ENCODE results near the gene OR5F1. TPM values are rescaled to one million over a fixed set of nuclear protein-coding genes. Genes with fewer than 3 reads are reported as not detected.

The OR5F1 gene
- polyA plus RNA-seq, 1 experiment, result not detected

- ChIA-PET POLR2A (no interaction called here), CTCF (no interaction called here)
- H3K9me3 ChIP-seq (ENCODE audit: control insufficient read depth, insufficient read depth, low read length), result peaks cover 13% of the 10 kb centered on the region
- DNase-seq (ENCODE audit: low read depth, low spot score), result no peak
- H3K27ac ChIP-seq (ENCODE audit: low read depth, low read length), result no peak within 1 kb of the TSS
- H3K4me3 ChIP-seq (ENCODE audit: low read depth, low read length), result no peak within 1 kb of the TSS
- TF ChIP-seq, protein P1, sequence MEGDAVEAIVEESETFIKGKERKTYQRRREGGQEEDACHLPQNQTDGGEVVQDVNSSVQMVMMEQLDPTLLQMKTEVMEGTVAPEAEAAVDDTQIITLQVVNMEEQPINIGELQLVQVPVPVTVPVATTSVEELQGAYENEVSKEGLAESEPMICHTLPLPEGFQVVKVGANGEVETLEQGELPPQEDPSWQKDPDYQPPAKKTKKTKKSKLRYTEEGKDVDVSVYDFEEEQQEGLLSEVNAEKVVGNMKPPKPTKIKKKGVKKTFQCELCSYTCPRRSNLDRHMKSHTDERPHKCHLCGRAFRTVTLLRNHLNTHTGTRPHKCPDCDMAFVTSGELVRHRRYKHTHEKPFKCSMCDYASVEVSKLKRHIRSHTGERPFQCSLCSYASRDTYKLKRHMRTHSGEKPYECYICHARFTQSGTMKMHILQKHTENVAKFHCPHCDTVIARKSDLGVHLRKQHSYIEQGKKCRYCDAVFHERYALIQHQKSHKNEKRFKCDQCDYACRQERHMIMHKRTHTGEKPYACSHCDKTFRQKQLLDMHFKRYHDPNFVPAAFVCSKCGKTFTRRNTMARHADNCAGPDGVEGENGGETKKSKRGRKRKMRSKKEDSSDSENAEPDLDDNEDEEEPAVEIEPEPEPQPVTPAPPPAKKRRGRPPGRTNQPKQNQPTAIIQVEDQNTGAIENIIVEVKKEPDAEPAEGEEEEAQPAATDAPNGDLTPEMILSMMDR (IDR thresholded peaks at IDR 0.05; ENCODE audit: low read depth, low read length), result no peak
- H3K27me3 ChIP-seq (ENCODE audit: control insufficient read depth, insufficient read depth, low read length), result no peaks in the 10 kb centered on the region
Observed at GRCh38 chr11:55969845-55970244, 24.6 kb downstream of the OR5F1 start, which contains the start of gene OR10AG1. Gene OR10AG1, minus strand, starts transcription at chr11:55969945. Its CDS starts 38 bp downstream, at chr11:55969907.

- DNase-seq (ENCODE audit: low read depth, low spot score), result no peak
- peaks cover 16% of the 10 kb centered on the region for H3K9me3 ChIP-seq (ENCODE audit: control insufficient read depth, insufficient read depth, low read length)
- TF ChIP-seq, protein P1 (IDR thresholded peaks at IDR 0.05; ENCODE audit: low read depth, low read length), result no peak
- no peak overlapping the region for H3K27ac ChIP-seq (ENCODE audit: low read depth, low read length)
- no peak overlapping the region for H3K4me3 ChIP-seq (ENCODE audit: low read depth, low read length)
- CTCF ChIA-PET, result no interaction called here
- POLR2A ChIA-PET, result interaction anchor here (0.6 kb wide), 1 partner anchor 1412 kb away, joined by 3 read pairs; no protein-coding TSS in a partner anchor
- H3K27me3 ChIP-seq (ENCODE audit: control insufficient read depth, insufficient read depth, low read length), result no peaks in the 10 kb centered on the region
Observed at GRCh38 chr11:55967914-55968313, 26.5 kb downstream of the OR5F1 start.

DNA sequence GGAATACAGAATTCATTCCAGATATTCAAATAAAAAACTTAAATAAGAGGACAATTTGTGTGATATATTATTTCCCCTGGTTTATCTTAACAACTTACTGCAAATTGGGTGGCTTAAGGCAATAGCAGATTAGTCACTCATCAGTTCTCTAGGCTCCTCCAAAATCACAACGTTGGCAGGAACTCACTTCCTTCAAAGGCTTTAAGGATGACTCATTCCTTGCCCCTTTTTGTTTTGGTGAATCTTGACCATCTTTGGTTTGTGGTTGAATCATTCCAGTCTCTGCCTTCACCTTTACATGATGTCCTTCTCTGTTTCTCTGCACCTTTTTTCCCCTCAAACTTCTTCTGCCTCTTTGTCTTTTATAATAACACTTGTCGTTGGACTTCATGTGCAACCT, 28.0 kb downstream of the OR5F1 start:
- Histone ChIP-seq H3K27ac (ENCODE audit: low read depth, low read length) (no peak overlapping the region), H3K27me3 (ENCODE audit: control insufficient read depth, insufficient read depth, low read length) (no peaks in the 10 kb centered on the region), H3K4me3 (ENCODE audit: low read depth, low read length) (no peak overlapping the region), H3K9me3 (ENCODE audit: control insufficient read depth, insufficient read depth, low read length) (peaks cover 18% of the 10 kb centered on the region)
- POLR2A ChIA-PET, result no interaction called here
- TF ChIP-seq, protein P1 (IDR thresholded peaks at IDR 0.05; ENCODE audit: low read depth, low read length), result no peak
- no peak for DNase-seq (ENCODE audit: low read depth, low spot score)
- CTCF ChIA-PET, result no interaction called here

GRCh38 chr11:55956521-55956920, 37.9 kb downstream of the OR5F1 start:
- no peak overlapping the region for H3K4me3 ChIP-seq (ENCODE audit: low read depth, low read length)
- POLR2A ChIA-PET, result no interaction called here
- no peak overlapping the region for H3K27ac ChIP-seq (ENCODE audit: low read depth, low read length)
- peaks cover 3% of the 10 kb centered on the region; the same call in 1 of the 2 replicates for H3K9me3 ChIP-seq (ENCODE audit: control insufficient read depth, insufficient read depth, low read length)
- TF ChIP-seq, protein P1 (IDR thresholded peaks at IDR 0.05; ENCODE audit: low read depth, low read length), result no peak
- CTCF ChIA-PET, result no interaction called here
- no peaks in the 10 kb centered on the region for H3K27me3 ChIP-seq (ENCODE audit: control insufficient read depth, insufficient read depth, low read length)
- no peak for DNase-seq (ENCODE audit: low read depth, low spot score)

GRCh38 chr11:55949330-55949729, 45.1 kb downstream of the OR5F1 start:
- DNase-seq (ENCODE audit: low read depth, low spot score), result no peak
- ChIA-PET POLR2A (no interaction called here), CTCF (no interaction called here)
- Histone ChIP-seq H3K4me3 (ENCODE audit: low read depth, low read length) (no peak overlapping the region), H3K27ac (ENCODE audit: low read depth, low read length) (no peak overlapping the region), H3K27me3 (ENCODE audit: control insufficient read depth, insufficient read depth, low read length) (no peaks in the 10 kb centered on the region), H3K9me3 (ENCODE audit: control insufficient read depth, insufficient read depth, low read length) (peaks cover 13% of the 10 kb centered on the region; the same call in 1 of the 2 replicates)
- TF ChIP-seq, protein P1 (IDR thresholded peaks at IDR 0.05; ENCODE audit: low read depth, low read length), result no peak

Other genes starting within 250 kb of the OR5F1 start
- gene OR5D13, start 221.2 kb downstream of the OR5F1 start, polyA plus RNA-seq (2011; rRNA removed), result not detected in 2 replicates
- gene OR5D14, start 199.1 kb downstream of the OR5F1 start, polyA plus RNA-seq (2011; rRNA removed), result not detected in 2 replicates
- not detected in 2 replicates for gene OR5L1, start 183.3 kb downstream of the OR5F1 start, polyA plus RNA-seq (2011; rRNA removed)
- gene OR5D18, start 175.0 kb downstream of the OR5F1 start, polyA plus RNA-seq (2011; rRNA removed), result not detected in 2 replicates
- gene OR5L2, start 167.4 kb downstream of the OR5F1 start, polyA plus RNA-seq (2011; rRNA removed), result not detected in 2 replicates
- not detected in 2 replicates for gene OR5D16, start 155.9 kb downstream of the OR5F1 start, polyA plus RNA-seq (2011; rRNA removed)
- not detected in 2 replicates for gene TRIM51, start 111.3 kb downstream of the OR5F1 start, polyA plus RNA-seq (2011; rRNA removed)
- not detected in 2 replicates for gene OR5W2, start 80.0 kb downstream of the OR5F1 start, polyA plus RNA-seq (2011; rRNA removed)
- gene OR5I1, start 58.2 kb downstream of the OR5F1 start, polyA plus RNA-seq (2011; rRNA removed), result not detected in 2 replicates
- not detected in 2 replicates for gene OR10AG1, start 24.7 kb downstream of the OR5F1 start, polyA plus RNA-seq (2011; rRNA removed)
- gene OR5AS1, start 33.0 kb upstream of the OR5F1 start, polyA plus RNA-seq (2011; rRNA removed), result not detected in 2 replicates
- gene OR8I2, start 98.7 kb upstream of the OR5F1 start, polyA plus RNA-seq (2011; rRNA removed), result not detected in 2 replicates
- gene OR8H2, start 109.1 kb upstream of the OR5F1 start, polyA plus RNA-seq (2011; rRNA removed), result not detected in 2 replicates
- gene OR8H3, start 127.7 kb upstream of the OR5F1 start, polyA plus RNA-seq (2011; rRNA removed), result not detected in 2 replicates
- gene OR8J3, start 145.6 kb upstream of the OR5F1 start, polyA plus RNA-seq (2011; rRNA removed), result not detected in 2 replicates
- not detected in 2 replicates for gene OR8K5, start 165.7 kb upstream of the OR5F1 start, polyA plus RNA-seq (2011; rRNA removed)
- not detected in 2 replicates for gene OR5J2, start 182.0 kb upstream of the OR5F1 start, polyA plus RNA-seq (2011; rRNA removed)
- not detected in 2 replicates for gene OR5T2, start 239.6 kb upstream of the OR5F1 start, polyA plus RNA-seq (2011; rRNA removed)